ENCODE measurements around the gene FMNL2.

The FMNL2 gene

GRCh38 chr2:152578573-152578972 lies 243.6 kb downstream of the FMNL2 start:
- TF ChIP-seq, protein P1, sequence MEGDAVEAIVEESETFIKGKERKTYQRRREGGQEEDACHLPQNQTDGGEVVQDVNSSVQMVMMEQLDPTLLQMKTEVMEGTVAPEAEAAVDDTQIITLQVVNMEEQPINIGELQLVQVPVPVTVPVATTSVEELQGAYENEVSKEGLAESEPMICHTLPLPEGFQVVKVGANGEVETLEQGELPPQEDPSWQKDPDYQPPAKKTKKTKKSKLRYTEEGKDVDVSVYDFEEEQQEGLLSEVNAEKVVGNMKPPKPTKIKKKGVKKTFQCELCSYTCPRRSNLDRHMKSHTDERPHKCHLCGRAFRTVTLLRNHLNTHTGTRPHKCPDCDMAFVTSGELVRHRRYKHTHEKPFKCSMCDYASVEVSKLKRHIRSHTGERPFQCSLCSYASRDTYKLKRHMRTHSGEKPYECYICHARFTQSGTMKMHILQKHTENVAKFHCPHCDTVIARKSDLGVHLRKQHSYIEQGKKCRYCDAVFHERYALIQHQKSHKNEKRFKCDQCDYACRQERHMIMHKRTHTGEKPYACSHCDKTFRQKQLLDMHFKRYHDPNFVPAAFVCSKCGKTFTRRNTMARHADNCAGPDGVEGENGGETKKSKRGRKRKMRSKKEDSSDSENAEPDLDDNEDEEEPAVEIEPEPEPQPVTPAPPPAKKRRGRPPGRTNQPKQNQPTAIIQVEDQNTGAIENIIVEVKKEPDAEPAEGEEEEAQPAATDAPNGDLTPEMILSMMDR (IDR thresholded peaks at IDR 0.05; ENCODE audit: insufficient read depth, low read depth, low read length, missing control alignments) = no peak
- DNase-seq (ENCODE audit: low read depth) = no peak
- no peak overlapping the region for H3K4me3 ChIP-seq (ENCODE audit: low read depth, low read length)

- TF ChIP-seq, protein P1 (IDR thresholded peaks at IDR 0.05; ENCODE audit: insufficient read depth, low read depth, low read length, missing control alignments) = no peak
- no peak overlapping the region for H3K4me3 ChIP-seq (ENCODE audit: low read depth, low read length)
- DNase-seq (ENCODE audit: low read depth) = no peak
Observed at GRCh38 chr2:152580714-152581113, 245.7 kb downstream of the FMNL2 start.

- TF ChIP-seq, protein P1 (IDR thresholded peaks at IDR 0.05; ENCODE audit: insufficient read depth, low read depth, low read length, missing control alignments) = no peak
- no peak overlapping the region for H3K4me3 ChIP-seq (ENCODE audit: low read depth, low read length)
- no peak for DNase-seq (ENCODE audit: low read depth)
Observed at GRCh38 chr2:152581360-152581759, 246.4 kb downstream of the FMNL2 start.

DNA sequence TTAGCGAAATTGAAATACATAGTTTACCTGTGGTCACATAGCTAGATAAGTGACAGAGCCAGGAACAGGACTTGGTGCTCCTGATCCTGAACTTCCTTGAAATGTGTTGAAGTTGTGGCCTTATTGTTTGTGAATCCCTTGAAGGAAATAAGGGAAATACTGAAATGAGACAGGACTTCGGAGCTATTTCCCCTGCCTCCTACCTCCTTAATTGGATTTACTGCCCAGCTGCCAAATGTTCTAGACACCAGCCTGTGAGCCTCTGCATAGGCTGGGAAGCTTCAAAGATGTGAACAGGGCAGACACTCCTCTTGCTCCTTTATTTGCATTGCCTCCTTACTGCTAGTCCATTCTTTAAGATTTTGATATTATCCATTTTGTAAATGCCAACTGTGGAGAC lies 247.1 kb downstream of the FMNL2 start:
- TF ChIP-seq, protein P1 (IDR thresholded peaks at IDR 0.05; ENCODE audit: insufficient read depth, low read depth, low read length, missing control alignments) = no peak
- H3K4me3 ChIP-seq (ENCODE audit: low read depth, low read length) = no peak overlapping the region
- no peak for DNase-seq (ENCODE audit: low read depth)

GRCh38 chr2:152583512-152584229 lies 248.7 kb downstream of the FMNL2 start:
- TF ChIP-seq, protein P1 (IDR thresholded peaks at IDR 0.05; ENCODE audit: insufficient read depth, low read depth, low read length, missing control alignments) = no peak
- H3K4me3 ChIP-seq (ENCODE audit: low read depth, low read length) = no peak overlapping the region
- no peak for DNase-seq (ENCODE audit: low read depth)

GRCh38 chr2:152584301-152584700 lies 249.3 kb downstream of the FMNL2 start:
- H3K4me3 ChIP-seq (ENCODE audit: low read depth, low read length) = no peak overlapping the region
- no peak for DNase-seq (ENCODE audit: low read depth)
- TF ChIP-seq, protein P1 (IDR thresholded peaks at IDR 0.05; ENCODE audit: insufficient read depth, low read depth, low read length, missing control alignments) = no peak
